ENCODE measurements around the gene FKBP11.
"Not testable (repeated sequence)": the region's sequence is repeated elsewhere in the genome, so short reads cannot be mapped to it uniquely, and the experiment has no call there.

Gene FKBP11

GRCh38 chr12:48880647-48881046 lies 44.6 kb downstream of the FKBP11 start:
- Histone ChIP-seq H3K9ac (ENCODE audit: low read length) (no peak overlapping the region), H3K9me2 (replicated peaks; ENCODE audit: insufficient read depth, low read length) (no peaks in the 10 kb centered on the region), H3K4me2 (ENCODE audit: low read depth, low read length) (no peak overlapping the region), H3K27ac (ENCODE audit: low read length) (no peak overlapping the region), H3F3A (ENCODE audit: insufficient read depth, low read length) (no peaks in the 10 kb centered on the region), H3K79me2 (ENCODE audit: low read length) (no peaks in the 10 kb centered on the region), H3K4me3 (ENCODE audit: low read length) (no peak overlapping the region), H3K9me3 (replicated peaks; ENCODE audit: insufficient read depth, low read length) (no peaks in the 10 kb centered on the region), H2AFZ (ENCODE audit: low read length) (no peak overlapping the region), H3K36me3 (replicated peaks; ENCODE audit: insufficient read depth, low read length) (no peaks in the 10 kb centered on the region), H3K27me3 (replicated peaks; ENCODE audit: insufficient read depth, low read length) (peaks cover 8% of the 10 kb centered on the region; the same call in 1 of the 2 replicates), H4K20me1 (ENCODE audit: insufficient read depth, low read length) (no peaks in the 10 kb centered on the region), H3K4me1 (ENCODE audit: low read length) (no peaks in the 10 kb centered on the region)
- DNase-seq: no peak
- no peak for TF ChIP-seq EZH2 (optimal IDR thresholded peaks at IDR 0.05; ENCODE audit: low read depth, low read length)
- no peak for TF ChIP-seq EZH2phosphoT487 (IDR thresholded peaks at IDR 0.05; ENCODE audit: low read length)
- TF ChIP-seq CTCF (IDR thresholded peaks at IDR 0.05; ENCODE audit: low read length): no peak

GRCh38 chr12:48878548-48878947 lies 46.7 kb downstream of the FKBP11 start:
- Histone ChIP-seq H3K9ac (ENCODE audit: low read length) (no peak overlapping the region), H3K79me2 (ENCODE audit: low read length) (no peaks in the 10 kb centered on the region), H3K4me2 (ENCODE audit: low read depth, low read length) (no peak overlapping the region), H3K9me2 (replicated peaks; ENCODE audit: insufficient read depth, low read length) (no peaks in the 10 kb centered on the region), H3K27me3 (replicated peaks; ENCODE audit: insufficient read depth, low read length) (peaks cover 8% of the 10 kb centered on the region; the same call in 1 of the 2 replicates), H3K4me1 (ENCODE audit: low read length) (no peaks in the 10 kb centered on the region), H4K20me1 (ENCODE audit: insufficient read depth, low read length) (no peaks in the 10 kb centered on the region), H3F3A (ENCODE audit: insufficient read depth, low read length) (no peaks in the 10 kb centered on the region), H3K9me3 (replicated peaks; ENCODE audit: insufficient read depth, low read length) (no peaks in the 10 kb centered on the region), H3K27ac (ENCODE audit: low read length) (no peak overlapping the region), H3K36me3 (replicated peaks; ENCODE audit: insufficient read depth, low read length) (no peaks in the 10 kb centered on the region), H3K4me3 (ENCODE audit: low read length) (no peak overlapping the region), H2AFZ (ENCODE audit: low read length) (no peak overlapping the region)
- no peak for DNase-seq
- no peak for TF ChIP-seq EZH2 (optimal IDR thresholded peaks at IDR 0.05; ENCODE audit: low read depth, low read length)
- TF ChIP-seq EZH2phosphoT487 (IDR thresholded peaks at IDR 0.05; ENCODE audit: low read length): no peak
- no peak for TF ChIP-seq CTCF (IDR thresholded peaks at IDR 0.05; ENCODE audit: low read length)

GRCh38 chr12:48875944-48876515 lies 49.3 kb downstream of the FKBP11 start:
- no peaks in the 10 kb centered on the region for H3K36me3 ChIP-seq (replicated peaks; ENCODE audit: insufficient read depth, low read length)
- H3K9me2 ChIP-seq (replicated peaks; ENCODE audit: insufficient read depth, low read length): no peaks in the 10 kb centered on the region
- no peak overlapping the region for H3K4me3 ChIP-seq (ENCODE audit: low read length)
- H4K20me1 ChIP-seq (ENCODE audit: insufficient read depth, low read length): no peaks in the 10 kb centered on the region
- no peak overlapping the region for H3K4me2 ChIP-seq (ENCODE audit: low read depth, low read length)
- H3F3A ChIP-seq (ENCODE audit: insufficient read depth, low read length): no peaks in the 10 kb centered on the region
- no peak overlapping the region for H3K9ac ChIP-seq (ENCODE audit: low read length)
- H3K4me1 ChIP-seq (ENCODE audit: low read length): no peaks in the 10 kb centered on the region
- H3K9me3 ChIP-seq (replicated peaks; ENCODE audit: insufficient read depth, low read length): no peaks in the 10 kb centered on the region
- H2AFZ ChIP-seq (ENCODE audit: low read length): no peak overlapping the region
- no peak for TF ChIP-seq CTCF (IDR thresholded peaks at IDR 0.05; ENCODE audit: low read length)
- no peak for TF ChIP-seq EZH2 (optimal IDR thresholded peaks at IDR 0.05; ENCODE audit: low read depth, low read length)
- TF ChIP-seq EZH2phosphoT487 (IDR thresholded peaks at IDR 0.05; ENCODE audit: low read length): no peak
- DNase-seq: no peak
- no peaks in the 10 kb centered on the region for H3K27me3 ChIP-seq (replicated peaks; ENCODE audit: insufficient read depth, low read length)
- no peak overlapping the region for H3K27ac ChIP-seq (ENCODE audit: low read length)
- no peaks in the 10 kb centered on the region for H3K79me2 ChIP-seq (ENCODE audit: low read length)

- not testable (repeated sequence) for H3K27ac ChIP-seq (ENCODE audit: low read length); H3K36me3 ChIP-seq (replicated peaks; ENCODE audit: insufficient read depth, low read length); H3K4me2 ChIP-seq (ENCODE audit: low read depth, low read length); H3K4me1 ChIP-seq (ENCODE audit: low read length); DNase-seq; H3K79me2 ChIP-seq (ENCODE audit: low read length); H2AFZ ChIP-seq (ENCODE audit: low read length); H3F3A ChIP-seq (ENCODE audit: insufficient read depth, low read length); H3K9me2 ChIP-seq (replicated peaks; ENCODE audit: insufficient read depth, low read length); H3K9ac ChIP-seq (ENCODE audit: low read length); H4K20me1 ChIP-seq (ENCODE audit: insufficient read depth, low read length); H3K4me3 ChIP-seq (ENCODE audit: low read length); H3K9me3 ChIP-seq (replicated peaks; ENCODE audit: insufficient read depth, low read length); H3K27me3 ChIP-seq (replicated peaks; ENCODE audit: insufficient read depth, low read length)
Observed at GRCh38 chr12:48873534-48873933, 51.8 kb downstream of the FKBP11 start.

All from MM.1S (cell line).